Endometrial microvascular endothelial cells (primary cell): ENCODE results near the gene BRAF. TPM values are rescaled to one million over a fixed set of nuclear protein-coding genes. Genes with fewer than 3 reads are reported as not detected.
"Not testable (repeated sequence)": the region's sequence is repeated elsewhere in the genome, so short reads cannot be mapped to it uniquely, and the experiment has no call there.

Experiments used
- in situ Hi-C: cut with HindIII; loops from 2 replicates; pipeline ENCODE4 v1.10.0; 2017; ENCODE audit warnings: low sequenced_read_pairs, low pct_unique_long_range_greater_than_20kb; ENCODE audit errors: inconsistent ontology term
- total RNA-seq: library from RNA; depleted of rRNA; stranded (reverse); fragments of >200 nt; gene quantifications from one replicate; pipeline ENCODE4 v1.2.3, GENCODE V29; 2015; ENCODE audit errors: inconsistent ontology term

The BRAF gene
- total RNA-seq, 1 donor from 2014 or later = 12.2 TPM

DNA sequence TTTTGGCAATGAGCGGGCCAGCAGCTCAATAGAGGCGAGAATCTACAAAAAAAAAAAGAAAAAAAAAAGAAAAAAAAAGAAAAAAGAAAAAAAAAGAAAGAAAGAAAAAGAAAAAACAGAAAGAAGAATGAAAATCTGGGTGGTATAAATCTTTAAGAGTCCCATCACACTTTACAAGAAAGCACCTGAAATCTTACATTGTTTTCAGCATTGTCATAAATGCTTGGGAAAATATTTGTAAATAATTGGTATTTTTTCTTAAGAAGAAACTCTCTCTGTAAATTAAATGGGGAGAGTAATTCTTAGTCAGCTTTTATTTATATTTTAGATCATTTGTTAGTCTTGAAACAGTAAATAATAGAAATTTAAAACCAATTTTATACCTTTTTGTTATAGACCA, 190.0 kb downstream of the BRAF start:
- in situ Hi-C loops = no loop called here

DNA sequence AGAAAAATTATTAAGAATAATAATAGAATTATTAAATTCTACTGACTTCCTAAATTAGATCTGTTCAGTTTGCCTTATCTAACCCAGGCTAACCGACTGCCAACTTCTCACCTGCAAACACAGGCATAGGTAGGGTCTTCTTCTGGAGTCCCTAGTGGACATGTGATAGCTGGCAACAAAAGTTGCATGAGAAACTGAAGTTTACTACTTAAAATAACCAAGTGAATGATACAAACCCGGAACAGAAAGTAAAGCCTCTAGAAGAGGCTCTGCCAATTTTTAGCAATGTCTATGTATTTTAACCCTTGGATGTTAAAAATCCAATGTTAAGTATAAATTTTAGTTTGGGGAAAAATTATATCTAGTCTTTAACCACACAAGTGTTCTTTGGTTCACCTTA, 190.6 kb downstream of the BRAF start:
- in situ Hi-C loops = no loop called here

- in situ Hi-C loops = no loop called here
Observed at GRCh38 chr7:140732416-140732815, 192.3 kb downstream of the BRAF start.

GRCh38 chr7:140726281-140726680, 198.4 kb downstream of the BRAF start:
- in situ Hi-C loops = no loop called here

- in situ Hi-C loops = no loop called here
Observed at GRCh38 chr7:140724706-140725105, 200.0 kb downstream of the BRAF start.

DNA sequence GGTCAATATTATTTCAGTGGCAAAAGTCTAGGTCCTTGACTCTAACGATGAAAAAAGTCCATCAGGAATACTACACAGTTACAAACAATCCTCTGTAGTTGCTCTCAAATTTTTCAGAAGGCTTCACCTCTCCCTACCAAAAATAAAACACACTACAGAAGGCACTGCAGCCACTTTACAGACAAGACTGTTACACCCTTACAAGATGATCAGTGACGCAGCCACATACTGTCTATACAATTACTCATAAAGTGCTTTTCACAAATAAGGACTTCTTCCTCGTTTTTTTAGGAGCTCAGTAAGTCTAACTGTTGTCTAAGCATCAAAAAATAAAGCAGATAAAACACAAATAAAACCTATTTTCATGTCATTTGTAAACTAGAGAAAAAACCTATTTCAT, 201.2 kb downstream of the BRAF start:
- in situ Hi-C loops = no loop called here

DNA sequence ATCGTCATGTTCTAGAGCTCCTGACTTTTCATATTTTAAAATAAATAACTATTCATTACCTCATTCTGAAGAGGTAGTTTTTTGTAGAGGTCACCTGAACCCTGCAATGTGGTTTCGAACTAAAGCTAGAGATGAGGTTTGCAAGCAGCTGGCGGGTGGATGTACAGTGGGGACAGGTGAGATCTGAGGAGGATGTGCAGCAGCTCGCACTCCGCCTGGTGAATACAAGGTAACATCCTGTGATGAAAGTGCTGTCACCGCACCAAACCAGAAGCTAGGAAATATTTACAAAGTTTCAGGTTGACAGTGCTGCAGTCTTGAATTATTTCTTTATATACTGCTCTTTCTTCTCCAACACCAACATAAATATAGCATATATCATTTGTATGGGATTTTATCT, 201.7 kb downstream of the BRAF start:
- in situ Hi-C loops = no loop called here

- in situ Hi-C loops = no loop called here
Observed at GRCh38 chr7:140722254-140722653, 202.5 kb downstream of the BRAF start.

DNA sequence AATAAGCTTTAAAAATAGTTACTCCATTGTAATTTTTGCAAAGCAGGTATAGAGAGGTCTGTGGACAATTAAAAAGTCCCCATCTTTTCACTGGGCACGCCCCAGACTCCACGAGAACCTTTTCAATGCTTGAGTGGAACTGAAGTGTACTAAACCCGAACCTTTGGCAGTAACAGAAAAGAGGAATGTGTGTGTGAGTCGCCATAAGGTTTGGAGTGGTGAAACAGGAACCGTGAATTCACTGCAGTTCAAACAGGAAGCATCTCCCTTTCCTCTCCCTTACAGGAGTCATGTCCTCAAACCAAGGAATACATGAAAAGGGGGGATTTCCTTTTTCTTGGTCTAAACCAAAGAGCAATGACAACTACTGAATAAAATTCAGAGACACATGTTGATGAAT, 205.0 kb downstream of the BRAF start:
- in situ Hi-C loops = no loop called here

GRCh38 chr7:140714331-140715040, 210.2 kb downstream of the BRAF start:
- in situ Hi-C loops = no loop called here

GRCh38 chr7:140712392-140712791, 212.3 kb downstream of the BRAF start:
- in situ Hi-C loops = not testable (repeated sequence)

- in situ Hi-C loops = not testable (repeated sequence)
Observed at GRCh38 chr7:140708764-140709163, 216.0 kb downstream of the BRAF start.

- in situ Hi-C loops = no loop called here
Observed at GRCh38 chr7:140707132-140707531, 217.6 kb downstream of the BRAF start.

DNA sequence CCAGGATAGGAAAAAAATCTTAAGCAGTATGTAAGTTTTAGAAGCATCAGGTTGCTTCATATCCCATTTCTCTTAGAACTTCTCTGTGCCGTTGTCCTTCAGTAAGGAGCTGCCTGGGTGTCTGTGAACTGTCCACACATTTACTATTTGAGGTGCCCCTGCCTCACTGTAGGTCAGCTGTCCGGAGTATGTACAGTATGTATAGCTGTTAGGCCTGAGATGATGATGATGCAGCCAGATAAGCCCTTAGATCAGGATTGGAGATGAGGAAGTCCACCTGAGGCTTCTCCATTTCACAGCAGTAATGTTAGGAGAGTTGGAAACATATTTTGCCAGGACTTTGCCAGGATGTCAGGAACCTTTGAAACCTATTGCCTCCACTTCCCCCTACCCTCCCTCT, 220.5 kb downstream of the BRAF start:
- in situ Hi-C loops = no loop called here

- in situ Hi-C loops = no loop called here
Observed at GRCh38 chr7:140702774-140703173, 222.0 kb downstream of the BRAF start.

GRCh38 chr7:140698477-140698876, 226.3 kb downstream of the BRAF start:
- in situ Hi-C loops = no loop called here

DNA sequence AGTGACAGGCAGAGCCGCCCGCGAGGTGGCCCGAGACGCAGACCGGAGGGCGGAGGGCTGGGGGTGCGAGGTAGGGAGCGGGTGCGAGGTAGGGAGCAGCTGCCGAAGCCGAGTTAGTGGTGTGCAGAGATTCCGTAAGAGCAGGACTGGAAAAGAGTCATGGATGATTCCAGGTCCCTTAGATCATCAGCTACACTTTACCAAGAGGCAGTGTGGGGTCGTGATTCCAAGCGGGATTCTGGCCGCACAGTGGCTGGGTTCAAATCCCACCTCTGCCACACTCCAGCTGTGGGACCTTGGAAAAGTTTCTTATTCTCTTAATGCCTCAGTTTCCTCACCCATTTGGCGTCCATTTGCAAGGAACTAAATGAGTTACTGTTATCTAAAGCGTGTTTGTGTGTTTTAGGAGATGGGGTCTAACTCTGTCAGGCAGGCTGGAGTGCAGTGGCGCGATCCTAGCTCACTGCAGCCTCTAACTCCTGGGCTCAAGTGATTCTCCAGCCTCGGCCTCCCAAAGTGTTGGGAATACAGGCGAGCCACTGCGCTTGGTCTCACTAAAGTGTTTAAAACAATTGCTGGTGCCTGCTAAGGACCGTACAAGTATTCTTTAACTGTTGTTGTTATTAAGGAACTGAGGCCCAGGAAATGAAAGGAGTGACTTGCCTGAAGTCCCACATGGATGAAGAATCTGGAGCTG, 227.1 kb downstream of the BRAF start:
- in situ Hi-C loops = no loop called here

GRCh38 chr7:140696680-140697446, 227.9 kb downstream of the BRAF start, which contains the start of gene NDUFB2:
Gene NDUFB2, plus strand, starts transcription at chr7:140696708. Its CDS starts 37 bp downstream, at chr7:140696745.
- in situ Hi-C loops = no loop called here

GRCh38 chr7:140696024-140696679, 228.6 kb downstream of the BRAF start:
- in situ Hi-C loops = no loop called here
